ENCODE measurements around the gene ARHGAP26. TPM values are rescaled to one million over a fixed set of nuclear protein-coding genes. Genes with fewer than 3 reads are reported as not detected.

The ARHGAP26 gene
- total and polyA plus RNA-seq, 2 donors (not counting 3 experiments of a cell fraction or from before 2014, with no cell fraction given), result 3.1 to 16.2 TPM

DNA sequence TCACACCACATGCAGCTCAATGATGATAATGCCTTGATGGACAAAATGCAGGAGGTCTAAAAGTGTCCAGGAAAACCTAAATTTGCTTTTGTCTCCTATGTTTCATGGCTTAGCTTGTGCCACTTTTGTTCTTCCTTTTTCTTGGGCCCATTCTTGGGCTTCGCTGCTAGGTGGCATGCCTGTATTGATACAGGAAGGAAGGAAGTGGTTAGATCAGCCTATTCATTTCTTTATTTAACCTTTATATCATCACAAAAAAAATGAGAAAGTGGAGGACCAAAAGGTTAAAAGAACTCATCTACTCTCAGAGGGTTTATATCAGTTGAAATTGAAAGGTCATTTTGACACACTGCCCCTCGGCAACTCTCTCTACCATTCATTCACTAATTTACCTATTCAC lies 260.2 kb downstream of the ARHGAP26 start:
- no peak overlapping the region for H2AFZ ChIP-seq (ENCODE audit: low read depth, low read length)
- H3K4me3 ChIP-seq (replicated peaks in 1 of 3; ENCODE audit: insufficient read depth in 1 of 3, low read depth in 1 of 3, low read length in 3 of 3), result no peak overlapping the region
- H3K9ac ChIP-seq (replicated peaks; ENCODE audit: extremely low read depth, insufficient read depth, low read length), result no peak overlapping the region
- TF ChIP-seq POLR2A (IDR thresholded peaks at IDR 0.05; ENCODE audit: low read depth, low read length) (no peak), JUN (IDR thresholded peaks at IDR 0.05; ENCODE audit: borderline replicate concordance, insufficient read depth, insufficient read length, low read depth) (peak; percentile 25), EZH2 (IDR thresholded peaks at IDR 0.05; ENCODE audit: borderline replicate concordance, low read depth, low read length, severe bottlenecking) (no peak)
- TF ChIP-seq, protein P1, sequence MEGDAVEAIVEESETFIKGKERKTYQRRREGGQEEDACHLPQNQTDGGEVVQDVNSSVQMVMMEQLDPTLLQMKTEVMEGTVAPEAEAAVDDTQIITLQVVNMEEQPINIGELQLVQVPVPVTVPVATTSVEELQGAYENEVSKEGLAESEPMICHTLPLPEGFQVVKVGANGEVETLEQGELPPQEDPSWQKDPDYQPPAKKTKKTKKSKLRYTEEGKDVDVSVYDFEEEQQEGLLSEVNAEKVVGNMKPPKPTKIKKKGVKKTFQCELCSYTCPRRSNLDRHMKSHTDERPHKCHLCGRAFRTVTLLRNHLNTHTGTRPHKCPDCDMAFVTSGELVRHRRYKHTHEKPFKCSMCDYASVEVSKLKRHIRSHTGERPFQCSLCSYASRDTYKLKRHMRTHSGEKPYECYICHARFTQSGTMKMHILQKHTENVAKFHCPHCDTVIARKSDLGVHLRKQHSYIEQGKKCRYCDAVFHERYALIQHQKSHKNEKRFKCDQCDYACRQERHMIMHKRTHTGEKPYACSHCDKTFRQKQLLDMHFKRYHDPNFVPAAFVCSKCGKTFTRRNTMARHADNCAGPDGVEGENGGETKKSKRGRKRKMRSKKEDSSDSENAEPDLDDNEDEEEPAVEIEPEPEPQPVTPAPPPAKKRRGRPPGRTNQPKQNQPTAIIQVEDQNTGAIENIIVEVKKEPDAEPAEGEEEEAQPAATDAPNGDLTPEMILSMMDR (IDR thresholded peaks at IDR 0.05; ENCODE audit: extremely low read depth in 1 of 2, insufficient read depth in 1 of 2, low read depth in 1 of 2, low read length in 2 of 2), result no peak
- no peaks in the 10 kb centered on the region for H3K36me3 ChIP-seq (ENCODE audit: control insufficient read depth in 2 of 2, extremely low read depth in 1 of 2, insufficient read depth in 2 of 2, low read length in 2 of 2)
- H3K9me3 ChIP-seq (replicated peaks; ENCODE audit: control insufficient read depth, insufficient read depth, low read length), result no peaks in the 10 kb centered on the region
- intact Hi-C loops (cut with micrococcal nuclease), result no loop called here
- FAIRE-seq (peak; percentile 21), DNase-seq (ENCODE audit: low read depth, low spot score) (no peak)
- no peaks in the 10 kb centered on the region for H3K9me1 ChIP-seq (replicated peaks; ENCODE audit: control insufficient read depth, extremely low read depth, insufficient read depth, low read length)
- no peaks in the 10 kb centered on the region for H3K79me2 ChIP-seq (ENCODE audit: control insufficient read depth, insufficient read depth, low read length)
- dilution Hi-C loops (cut with MboI; ENCODE audit: extremely low pct_ligation_motif_present, low sequenced_read_pairs), result no loop called here
- no peaks in the 10 kb centered on the region for H4K20me1 ChIP-seq (replicated peaks; ENCODE audit: control insufficient read depth, extremely low read depth, insufficient read depth, low read length)
- H3K27ac ChIP-seq (ENCODE audit: insufficient read depth, low read depth, low read length), result no peak overlapping the region
- ChIA-PET POLR2A (no interaction called here), CTCF (interaction anchor here (0.7 kb wide), 1 partner anchor 96 kb away, joined by 3 read pairs; no protein-coding TSS in a partner anchor)
- H3K27me3 ChIP-seq (ENCODE audit: control insufficient read depth in 2 of 2, insufficient read depth in 2 of 2, low read length in 2 of 2), result no peaks in the 10 kb centered on the region
- peaks cover 9% of the 10 kb centered on the region for H3K4me1 ChIP-seq (ENCODE audit: control insufficient read depth, extremely low read depth, insufficient read depth, low read length)
- H3K4me2 ChIP-seq (ENCODE audit: insufficient read depth, low read length), result peak overlapping the region; percentile 3
- no TSS peak for BruUV-seq (replicated peaks)

DNA sequence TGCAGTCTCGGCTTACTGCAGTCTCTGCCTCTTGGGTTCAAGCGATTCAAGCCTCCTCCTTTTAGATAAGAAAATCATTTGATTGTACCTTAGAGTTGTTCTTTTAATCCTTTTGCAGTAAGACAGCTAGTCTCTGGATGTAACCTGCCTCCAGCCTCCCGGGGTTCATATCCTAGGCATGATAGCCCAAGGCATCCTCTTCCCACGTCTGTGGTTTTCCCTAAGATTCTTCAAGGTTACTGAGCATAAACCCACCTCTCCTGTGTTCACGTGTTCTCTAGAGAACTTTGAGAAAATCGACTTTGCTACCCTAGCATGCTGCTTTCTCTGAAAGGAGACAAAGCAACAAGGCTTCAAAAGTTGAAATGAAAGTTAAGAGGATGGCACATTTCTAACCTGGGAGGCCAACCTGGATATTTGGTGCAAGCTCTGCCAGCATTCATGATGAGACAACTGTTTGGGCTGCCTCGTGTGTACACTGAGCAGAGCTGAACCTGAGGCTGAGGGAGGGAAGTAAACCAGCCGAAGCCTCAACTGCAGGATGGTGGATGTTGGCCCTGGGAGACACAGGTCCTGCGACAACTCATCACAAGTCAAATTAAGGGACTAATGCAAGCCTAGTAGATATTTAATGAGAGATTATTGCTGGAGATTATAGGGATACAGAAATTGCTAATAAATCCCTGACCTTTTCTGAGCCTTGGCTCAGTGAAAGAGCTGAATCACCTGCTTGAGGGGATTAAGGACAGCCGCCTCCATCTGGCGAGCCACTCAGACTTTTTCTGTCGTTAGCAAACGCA lies 261.8 kb downstream of the ARHGAP26 start:
- POLR2A ChIA-PET, result no interaction called here
- no peak for FAIRE-seq

More for the DNA sequence above, 261.8 kb downstream of the ARHGAP26 start:
- Histone ChIP-seq H2AFZ (ENCODE audit: low read depth, low read length) (no peak overlapping the region), H4K20me1 (replicated peaks; ENCODE audit: control insufficient read depth, extremely low read depth, insufficient read depth, low read length) (no peaks in the 10 kb centered on the region), H3K4me1 (ENCODE audit: control insufficient read depth, extremely low read depth, insufficient read depth, low read length) (peaks cover 20% of the 10 kb centered on the region), H3K79me2 (ENCODE audit: control insufficient read depth, insufficient read depth, low read length) (no peaks in the 10 kb centered on the region), H3K27ac (ENCODE audit: insufficient read depth, low read depth, low read length) (no peak overlapping the region), H3K9ac (replicated peaks; ENCODE audit: extremely low read depth, insufficient read depth, low read length) (no peak overlapping the region), H3K4me3 (replicated peaks in 1 of 3; ENCODE audit: insufficient read depth in 1 of 3, low read depth in 1 of 3, low read length in 3 of 3) (no peak overlapping the region), H3K9me1 (replicated peaks; ENCODE audit: control insufficient read depth, extremely low read depth, insufficient read depth, low read length) (no peaks in the 10 kb centered on the region), H3K36me3 (ENCODE audit: control insufficient read depth in 2 of 2, extremely low read depth in 1 of 2, insufficient read depth in 2 of 2, low read length in 2 of 2) (no peaks in the 10 kb centered on the region), H3K27me3 (ENCODE audit: control insufficient read depth in 2 of 2, insufficient read depth in 2 of 2, low read length in 2 of 2) (no peaks in the 10 kb centered on the region), H3K9me3 (replicated peaks; ENCODE audit: control insufficient read depth, insufficient read depth, low read length) (no peaks in the 10 kb centered on the region), H3K4me2 (ENCODE audit: insufficient read depth, low read length) (no peak overlapping the region)
- dilution Hi-C loops (cut with MboI; ENCODE audit: extremely low pct_ligation_motif_present, low sequenced_read_pairs), result no loop called here
- DNase-seq (ENCODE audit: low read depth, low spot score), result no peak
- TF ChIP-seq MYC (IDR thresholded peaks at IDR 0.05; ENCODE audit: low read depth, low read length), result no peak
- no peak for TF ChIP-seq EZH2 (IDR thresholded peaks at IDR 0.05; ENCODE audit: borderline replicate concordance, low read depth, low read length, severe bottlenecking)
- no peak for TF ChIP-seq GATA2 (IDR thresholded peaks at IDR 0.05; ENCODE audit: insufficient read depth, insufficient read length, low read depth, low read length)
- no peak for TF ChIP-seq POLR2AphosphoS5 (IDR thresholded peaks at IDR 0.05; ENCODE audit: insufficient read depth, low read depth, low read length)
- intact Hi-C loops (cut with micrococcal nuclease), result no loop called here
- no TSS peak for BruUV-seq (replicated peaks)
- CTCF ChIA-PET, result no interaction called here
